ENCODE results near the gene IL1R1. TPM values are rescaled to one million over a fixed set of nuclear protein-coding genes. Genes with fewer than 3 reads are reported as not detected.

IL1R1 gene
- total and polyA plus RNA-seq, 2 donors (not counting 1 experiment from before 2014, with no cell fraction given), result 110 to 232 TPM

GRCh38 chr2:102179788-102180686 is 37.5 kb downstream of the IL1R1 start:
- TF ChIP-seq CTCF (conservative IDR thresholded peaks at IDR 0.05 in 1 of 2, IDR thresholded peaks at IDR 0.05 in 1 of 2; ENCODE audit: low read depth in 1 of 2, low read length in 2 of 2), result no peak
- TF ChIP-seq EZH2 (IDR thresholded peaks at IDR 0.05; ENCODE audit: low read length, missing control alignments), result no peak
- DNase-seq (ENCODE audit: low read depth in 2 of 2), result no peak
- no peak overlapping the region for H2AFZ ChIP-seq (ENCODE audit: low read length)
- no peaks in the 10 kb centered on the region for H3K79me2 ChIP-seq (ENCODE audit: control insufficient read depth, insufficient read depth, low read length)
- no peaks in the 10 kb centered on the region for H4K20me1 ChIP-seq (ENCODE audit: control insufficient read depth, extremely low read depth, insufficient read depth, low read length)
- no peaks in the 10 kb centered on the region for H3K4me1 ChIP-seq (ENCODE audit: control insufficient read depth, extremely low read depth, insufficient read depth, low read length)
- H3K4me2 ChIP-seq (ENCODE audit: extremely low read depth, insufficient read depth, low read length), result no peak overlapping the region
- H3K27ac ChIP-seq (ENCODE audit: insufficient read depth, low read length), result no peak overlapping the region
- H3K9ac ChIP-seq (ENCODE audit: insufficient read depth, low read length), result no peak overlapping the region
- no peaks in the 10 kb centered on the region for H3K9me3 ChIP-seq (ENCODE audit: control insufficient read depth, insufficient read depth, low read depth, low read length)
- no peaks in the 10 kb centered on the region for H3K27me3 ChIP-seq (ENCODE audit: control insufficient read depth, insufficient read depth, low read length)
- H3K36me3 ChIP-seq (ENCODE audit: control insufficient read depth, insufficient read depth, low read length), result peaks cover 10% of the 10 kb centered on the region
- H3K4me3 ChIP-seq (replicated peaks in 1 of 4; ENCODE audit: control extremely low read depth in 1 of 4, insufficient read depth in 1 of 4, low read depth in 3 of 4, low read length in 4 of 4), result no peak overlapping the region

- TF ChIP-seq CTCF (conservative IDR thresholded peaks at IDR 0.05 in 1 of 2, IDR thresholded peaks at IDR 0.05 in 1 of 2; ENCODE audit: low read depth in 1 of 2, low read length in 2 of 2) (no peak), EZH2 (IDR thresholded peaks at IDR 0.05; ENCODE audit: low read length, missing control alignments) (no peak)
- H4K20me1 ChIP-seq (ENCODE audit: control insufficient read depth, extremely low read depth, insufficient read depth, low read length), result no peaks in the 10 kb centered on the region
- H3K27me3 ChIP-seq (ENCODE audit: control insufficient read depth, insufficient read depth, low read length), result no peaks in the 10 kb centered on the region
- DNase-seq (ENCODE audit: low read depth in 2 of 2), result no peak
- H3K4me2 ChIP-seq (ENCODE audit: extremely low read depth, insufficient read depth, low read length), result no peak overlapping the region
- H3K4me3 ChIP-seq (replicated peaks in 1 of 4; ENCODE audit: control extremely low read depth in 1 of 4, insufficient read depth in 1 of 4, low read depth in 3 of 4, low read length in 4 of 4), result no peak overlapping the region
- no peaks in the 10 kb centered on the region for H3K79me2 ChIP-seq (ENCODE audit: control insufficient read depth, insufficient read depth, low read length)
- H3K9ac ChIP-seq (ENCODE audit: insufficient read depth, low read length), result no peak overlapping the region
- no peak overlapping the region for H3K27ac ChIP-seq (ENCODE audit: insufficient read depth, low read length)
- H3K9me3 ChIP-seq (ENCODE audit: control insufficient read depth, insufficient read depth, low read depth, low read length), result no peaks in the 10 kb centered on the region
- no peak overlapping the region for H2AFZ ChIP-seq (ENCODE audit: low read length)
- no peaks in the 10 kb centered on the region for H3K4me1 ChIP-seq (ENCODE audit: control insufficient read depth, extremely low read depth, insufficient read depth, low read length)
- peaks cover 10% of the 10 kb centered on the region for H3K36me3 ChIP-seq (ENCODE audit: control insufficient read depth, insufficient read depth, low read length)
These were observed 38.1 kb downstream of the IL1R1 start for GRCh38 chr2:102180687-102180999.

- Histone ChIP-seq H3K9ac (ENCODE audit: insufficient read depth, low read length) (no peak overlapping the region), H4K20me1 (ENCODE audit: control insufficient read depth, extremely low read depth, insufficient read depth, low read length) (no peaks in the 10 kb centered on the region), H3K27ac (ENCODE audit: insufficient read depth, low read length) (no peak overlapping the region), H3K27me3 (ENCODE audit: control insufficient read depth, insufficient read depth, low read length) (no peaks in the 10 kb centered on the region), H3K4me3 (replicated peaks in 1 of 4; ENCODE audit: control extremely low read depth in 1 of 4, insufficient read depth in 1 of 4, low read depth in 3 of 4, low read length in 4 of 4) (no peak overlapping the region), H3K4me1 (ENCODE audit: control insufficient read depth, extremely low read depth, insufficient read depth, low read length) (no peaks in the 10 kb centered on the region), H3K9me3 (ENCODE audit: control insufficient read depth, insufficient read depth, low read depth, low read length) (no peaks in the 10 kb centered on the region), H3K79me2 (ENCODE audit: control insufficient read depth, insufficient read depth, low read length) (no peaks in the 10 kb centered on the region), H2AFZ (ENCODE audit: low read length) (no peak overlapping the region), H3K4me2 (ENCODE audit: extremely low read depth, insufficient read depth, low read length) (no peak overlapping the region), H3K36me3 (ENCODE audit: control insufficient read depth, insufficient read depth, low read length) (peaks cover 10% of the 10 kb centered on the region)
- no peak for DNase-seq (ENCODE audit: low read depth in 2 of 2)
- no peak for TF ChIP-seq EZH2 (IDR thresholded peaks at IDR 0.05; ENCODE audit: low read length, missing control alignments)
- no peak for TF ChIP-seq CTCF (conservative IDR thresholded peaks at IDR 0.05 in 1 of 2, IDR thresholded peaks at IDR 0.05 in 1 of 2; ENCODE audit: low read depth in 1 of 2, low read length in 2 of 2)
These were observed 38.8 kb downstream of the IL1R1 start for GRCh38 chr2:102181376-102181775.

Measured in fibroblast of lung (primary cell).